Retinal pigment epithelial cell (primary cell): Measurements from ENCODE around the gene SUSD5.

Experiments
- DNase-seq: peaks from one replicate; pipeline ENCODE4 v3.0.0-alpha.2; 2010; ENCODE audit warnings: low read depth
- H3K4me3 ChIP-seq: 2 replicates; pipeline ENCODE4 v1.5.1; 2011; ENCODE audit warnings: mild to moderate bottlenecking, low read length, control low read depth, moderate library complexity
- TF ChIP-seq, protein P1 (sequence below): conservative IDR thresholded peaks from 2 replicates; pipeline ENCODE4 v1.5.1; 2011; ENCODE audit warnings: low read depth, low read length, control low read depth, inconsistent platforms

SUSD5 gene

DNA sequence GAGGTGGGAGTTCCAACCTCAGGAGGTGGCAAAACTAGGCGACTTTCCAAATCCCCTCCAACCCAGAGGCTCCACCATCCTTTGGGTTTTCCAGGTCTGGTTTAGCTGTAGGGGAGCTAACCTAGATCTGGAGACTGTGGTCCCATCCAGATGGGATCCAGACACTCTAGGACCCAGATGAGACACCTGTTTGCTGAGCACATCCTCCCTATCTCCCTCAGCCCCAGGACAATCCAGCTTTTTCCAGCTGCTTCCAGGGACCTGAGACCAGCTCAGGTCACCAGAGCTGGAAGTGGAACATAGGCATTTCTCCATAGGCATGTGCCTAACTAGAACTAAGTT is 86.6 kb downstream of the SUSD5 start:
- TF ChIP-seq, protein P1, sequence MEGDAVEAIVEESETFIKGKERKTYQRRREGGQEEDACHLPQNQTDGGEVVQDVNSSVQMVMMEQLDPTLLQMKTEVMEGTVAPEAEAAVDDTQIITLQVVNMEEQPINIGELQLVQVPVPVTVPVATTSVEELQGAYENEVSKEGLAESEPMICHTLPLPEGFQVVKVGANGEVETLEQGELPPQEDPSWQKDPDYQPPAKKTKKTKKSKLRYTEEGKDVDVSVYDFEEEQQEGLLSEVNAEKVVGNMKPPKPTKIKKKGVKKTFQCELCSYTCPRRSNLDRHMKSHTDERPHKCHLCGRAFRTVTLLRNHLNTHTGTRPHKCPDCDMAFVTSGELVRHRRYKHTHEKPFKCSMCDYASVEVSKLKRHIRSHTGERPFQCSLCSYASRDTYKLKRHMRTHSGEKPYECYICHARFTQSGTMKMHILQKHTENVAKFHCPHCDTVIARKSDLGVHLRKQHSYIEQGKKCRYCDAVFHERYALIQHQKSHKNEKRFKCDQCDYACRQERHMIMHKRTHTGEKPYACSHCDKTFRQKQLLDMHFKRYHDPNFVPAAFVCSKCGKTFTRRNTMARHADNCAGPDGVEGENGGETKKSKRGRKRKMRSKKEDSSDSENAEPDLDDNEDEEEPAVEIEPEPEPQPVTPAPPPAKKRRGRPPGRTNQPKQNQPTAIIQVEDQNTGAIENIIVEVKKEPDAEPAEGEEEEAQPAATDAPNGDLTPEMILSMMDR = no peak
- no peak overlapping the region for H3K4me3 ChIP-seq
- no peak for DNase-seq

GRCh38 chr3:33131331-33132018 is 87.1 kb downstream of the SUSD5 start:
- H3K4me3 ChIP-seq = no peak overlapping the region
- TF ChIP-seq, protein P1 = peak; percentile 65
- no peak for DNase-seq

DNA sequence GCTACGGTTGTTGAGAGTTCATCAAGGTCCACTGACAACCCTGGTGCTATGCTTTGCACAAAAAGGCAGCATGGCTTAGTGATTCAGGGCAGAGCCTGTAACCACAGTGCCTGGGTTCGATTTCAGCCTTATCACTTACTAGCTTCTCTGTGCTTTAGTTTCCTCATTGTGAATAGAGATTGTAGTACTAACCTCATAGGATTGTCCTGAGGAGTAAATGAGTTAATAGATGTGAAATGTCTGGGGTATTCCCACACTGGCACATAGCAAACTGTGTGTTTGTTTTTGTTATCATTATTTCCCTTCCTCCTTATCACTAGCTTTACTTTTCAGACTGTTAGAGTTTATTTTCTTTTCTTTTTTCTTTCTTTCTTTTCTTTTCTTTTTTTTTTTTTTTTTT is 88.5 kb downstream of the SUSD5 start:
- DNase-seq = no peak
- H3K4me3 ChIP-seq = no peak overlapping the region
- TF ChIP-seq, protein P1 = no peak

- no peak overlapping the region for H3K4me3 ChIP-seq
- TF ChIP-seq, protein P1 = no peak
- peak; percentile 68 for DNase-seq
Observed at GRCh38 chr3:33128706-33129105, 89.9 kb downstream of the SUSD5 start.

GRCh38 chr3:33125840-33126239 is 92.8 kb downstream of the SUSD5 start:
- H3K4me3 ChIP-seq = no peak overlapping the region
- no peak for DNase-seq
- TF ChIP-seq, protein P1 = no peak

DNA sequence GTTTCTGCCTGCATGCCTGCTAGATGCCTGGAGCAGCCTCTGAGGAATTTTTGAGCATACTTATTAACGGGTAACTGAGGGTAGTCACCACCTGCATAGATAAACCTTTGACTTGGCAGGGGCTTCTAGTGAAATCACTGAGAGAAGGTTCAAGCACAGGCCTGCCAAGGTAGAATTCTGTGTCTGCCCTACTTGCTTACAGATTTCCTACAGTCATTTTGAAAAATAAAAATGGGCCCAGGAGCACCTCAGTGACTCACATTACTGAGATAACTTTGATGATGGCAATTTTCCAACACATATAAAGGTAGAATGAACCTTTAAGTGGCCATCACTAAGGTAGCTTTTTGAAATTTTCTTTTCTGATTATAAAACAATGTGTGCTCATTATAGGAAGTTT is 94.0 kb downstream of the SUSD5 start:
- TF ChIP-seq, protein P1 = no peak
- no peak overlapping the region for H3K4me3 ChIP-seq
- no peak for DNase-seq

DNA sequence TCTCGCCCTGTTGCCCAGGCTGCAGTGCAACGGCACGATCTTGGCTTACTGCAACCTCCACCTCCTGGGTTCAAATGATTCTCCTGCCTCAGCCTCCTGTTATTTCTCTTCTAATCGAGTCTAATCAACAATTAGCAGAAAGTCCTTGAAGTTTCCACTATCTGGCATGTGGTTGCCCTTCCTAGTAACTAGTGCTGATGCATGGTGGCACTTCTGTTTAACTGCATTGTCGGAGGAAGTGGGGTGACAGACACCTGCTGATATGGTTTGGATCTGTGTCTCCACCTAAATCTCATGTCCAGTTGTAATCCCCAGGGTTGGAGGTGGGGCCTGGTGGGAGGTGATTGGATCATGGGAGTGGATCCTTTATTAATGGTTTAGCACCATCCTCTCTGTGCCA is 95.6 kb downstream of the SUSD5 start:
- no peak for DNase-seq
- TF ChIP-seq, protein P1 = no peak
- no peak overlapping the region for H3K4me3 ChIP-seq
